Endothelial cell of umbilical vein (primary cell): ENCODE measurements around the gene UBD. TPM values are rescaled to one million over a fixed set of nuclear protein-coding genes. Genes with fewer than 3 reads are reported as not detected.

Experiments used
- BruUV-seq: library from RNA; stranded (reverse); fragments of 400-500 nt; replicated peaks from 2 replicates; lab custom pipeline; 2021; lab: Mats Ljungman, UMichigan
- CTCF ChIA-PET: fragments of 300-600, 350-600 bp; sonication (Branson Sonifier 250); formaldehyde crosslinking; loops from one replicate; lab custom pipeline; 2021; ENCODE audit warnings: antibody characterized with exemption, inconsistent platforms; lab: Charles Lee
- POLR2A ChIA-PET: fragments of 300-600, 350-600 bp; sonication (Branson Sonifier 250); formaldehyde crosslinking; loops from one replicate; lab custom pipeline; 2021; ENCODE audit warnings: antibody characterized with exemption, inconsistent platforms; lab: Charles Lee
- DNase-seq: peaks from one replicate; pipeline ENCODE4 v3.0.0-alpha.2; 2011; ENCODE audit warnings: low read depth, low spot score
- FAIRE-seq: peaks from 2 replicates; lab custom pipeline; 2011; peaks lifted over from hg19 to GRCh38; lab: Jason Lieb, UNC
- H2AFZ ChIP-seq: 2 replicates; pipeline ENCODE4 v1.6.0; 2012; ENCODE audit warnings: low read depth, low read length, control low read depth, inconsistent platforms
- H3K27ac ChIP-seq: 2 replicates; pipeline ENCODE4 v1.5.1; 2011; ENCODE audit warnings: low read depth, mild to moderate bottlenecking, control low read depth, low read length, moderate library complexity; ENCODE audit not compliant: insufficient read depth
- H3K27me3 ChIP-seq, 2 experiments: 2 replicates each; pipeline versions ENCODE4 v1.6.0 to v1.6.1; 2011; ENCODE audit warnings: low read length in 2 of 2, mixed read lengths in 1 of 2; ENCODE audit not compliant: control insufficient read depth in 2 of 2, insufficient read depth in 2 of 2
- H3K36me3 ChIP-seq, 2 experiments: 2 replicates in 1 of 2; 3 replicates in 1 of 2; pipeline ENCODE4 v1.5.1; 2011; ENCODE audit warnings: low read length in 2 of 2, mild to moderate bottlenecking in 1 of 2, moderate library complexity in 1 of 2; ENCODE audit not compliant: control insufficient read depth in 2 of 2, insufficient read depth in 2 of 2; ENCODE audit errors: extremely low read depth in 1 of 2
- H3K4me1 ChIP-seq: 3 replicates; pipeline ENCODE4 v1.5.1; 2011; ENCODE audit warnings: mild to moderate bottlenecking, low read length; ENCODE audit not compliant: control insufficient read depth, insufficient read depth; ENCODE audit errors: extremely low read depth
- H3K4me2 ChIP-seq: 2 replicates; pipeline ENCODE4 v1.6.1; 2011; ENCODE audit warnings: low read length, control low read depth, mixed read lengths; ENCODE audit not compliant: insufficient read depth
- H3K4me3 ChIP-seq, 3 experiments: fragments of 200-600 bp in 1 of 3; sonication (generic), shearing (Covaris generic) in 1 of 3; replicated peaks in 1 of 3; 2 replicates each; pipeline ENCODE4 v1.5.1; 2011 to 2016; ENCODE audit warnings: control low read depth in 3 of 3, low read length in 3 of 3, mild to moderate bottlenecking in 2 of 3, inconsistent platforms in 1 of 3, low read depth in 1 of 3, moderate library complexity in 1 of 3; ENCODE audit not compliant: insufficient read depth in 1 of 3
- H3K79me2 ChIP-seq: 2 replicates; pipeline ENCODE4 v1.6.0; 2012; ENCODE audit warnings: low read length, inconsistent platforms; ENCODE audit not compliant: control insufficient read depth, insufficient read depth
- H3K9ac ChIP-seq: replicated peaks from 2 replicates; pipeline ENCODE3; 2011; ENCODE audit warnings: low read length, control low read depth; ENCODE audit not compliant: insufficient read depth; ENCODE audit errors: extremely low read depth
- H3K9me1 ChIP-seq: replicated peaks from 3 replicates; pipeline ENCODE4 v1.6.0; 2011; ENCODE audit warnings: mild to moderate bottlenecking, low read length; ENCODE audit not compliant: control insufficient read depth, insufficient read depth; ENCODE audit errors: extremely low read depth
- H3K9me3 ChIP-seq: replicated peaks from 2 replicates; pipeline ENCODE4 v1.5.1; 2012; ENCODE audit warnings: low read length, inconsistent platforms; ENCODE audit not compliant: control insufficient read depth, insufficient read depth
- H4K20me1 ChIP-seq: replicated peaks from 2 replicates; pipeline ENCODE3; 2011; ENCODE audit warnings: mild to moderate bottlenecking, low read length; ENCODE audit not compliant: control insufficient read depth, insufficient read depth; ENCODE audit errors: extremely low read depth
- EZH2 ChIP-seq: IDR thresholded peaks from 2 replicates; pipeline ENCODE4 v1.6.1; 2012; ENCODE audit warnings: borderline replicate concordance, low read depth, mild to moderate bottlenecking, moderate library complexity, low read length, inconsistent platforms; ENCODE audit not compliant: severe bottlenecking
- GATA2 ChIP-seq: IDR thresholded peaks from 2 replicates; pipeline ENCODE4 v1.7.0; 2011; ENCODE audit warnings: low read depth, mild to moderate bottlenecking, moderate library complexity, mixed read lengths, low read length; ENCODE audit not compliant: insufficient read length, insufficient read depth
- JUN ChIP-seq: IDR thresholded peaks from 2 replicates; pipeline ENCODE4 v1.6.1; 2011; ENCODE audit warnings: borderline replicate concordance, low read depth; ENCODE audit not compliant: insufficient read length, insufficient read depth
- MYC ChIP-seq: IDR thresholded peaks from one replicate; pipeline ENCODE4 v1.6.1; 2011; ENCODE audit warnings: mild to moderate bottlenecking, low read depth, low read length
- POLR2A ChIP-seq: IDR thresholded peaks from 2 replicates; pipeline ENCODE4 v1.6.1; 2012; ENCODE audit warnings: low read depth, mild to moderate bottlenecking, control low read depth, low read length
- POLR2AphosphoS5 ChIP-seq: IDR thresholded peaks from 2 replicates; pipeline ENCODE4 v1.6.1; 2012; ENCODE audit warnings: low read depth, mild to moderate bottlenecking, control low read depth, low read length, moderate library complexity; ENCODE audit not compliant: insufficient read depth
- dilution Hi-C: fragments of 300-500 bp; cut with MboI; formaldehyde crosslinking; loops from one replicate; pipeline ENCODE4 v1.15.0; 2019; ENCODE audit warnings: low sequenced_read_pairs; ENCODE audit not compliant: extremely low pct_ligation_motif_present
- intact Hi-C: fragments of 100-400 bp; cut with micrococcal nuclease; formaldehyde crosslinking; loops from one replicate; pipeline ENCODE4 v1.10.0; 2022
- polyA plus RNA-seq, 4 experiments: library from polyadenylated mRNA; depleted of rRNA in 3 of 4; stranded (reverse) in 3 of 4; unstranded in 1 of 4; fragments of >200 nt; gene quantifications; 2 replicates each; pipeline versions ENCODE4 v1.2.1 to v1.2.3, GENCODE V29; 2011 to 2012; ENCODE audit warnings: missing spikeins in 1 of 4
- total RNA-seq: library from RNA; stranded (reverse); gene quantifications from 2 replicates; pipeline ENCODE4 v1.2.3, GENCODE V29; 2021
- TF ChIP-seq, protein P1 (sequence below): IDR thresholded peaks from 2 replicates; pipeline ENCODE4 v1.6.1; 2011; ENCODE audit not compliant: insufficient read depth, insufficient read length
- TF ChIP-seq, protein P2 (sequence below), 2 donors: IDR thresholded peaks; 1 replicate in 1 of 2; 2 replicates in 1 of 2; pipeline ENCODE4 v1.5.1; 2011; ENCODE audit warnings: low read length in 2 of 2, mild to moderate bottlenecking in 2 of 2, moderate library complexity in 2 of 2, control low read depth in 1 of 2, inconsistent platforms in 1 of 2, low read depth in 1 of 2; ENCODE audit not compliant: insufficient read depth in 1 of 2; ENCODE audit errors: extremely low read depth in 1 of 2

UBD gene
- total and polyA plus RNA-seq, 2 donors (not counting 3 experiments of a cell fraction or from before 2014, with no cell fraction given), result 0.10 to 0.31 TPM

DNA sequence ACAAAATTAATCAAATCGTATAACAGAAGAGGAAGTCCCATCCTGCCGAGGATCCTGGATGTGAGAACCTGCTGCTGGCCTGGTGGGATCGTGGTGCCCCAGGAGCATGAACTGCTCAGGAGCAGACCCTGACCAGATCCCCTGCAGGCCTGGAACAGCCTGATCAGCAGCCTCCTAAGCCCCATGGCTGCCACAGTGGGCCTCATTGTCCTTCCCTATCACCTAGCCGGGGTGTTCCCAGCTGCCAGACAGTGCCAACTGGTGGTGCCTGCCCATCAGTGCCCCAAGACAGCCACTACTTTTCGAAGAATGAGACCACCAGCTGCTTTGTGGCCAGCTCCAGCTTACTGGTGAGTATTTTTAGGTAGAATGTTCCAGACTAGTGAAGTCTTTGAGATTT is 52.2 kb downstream of the UBD start:
- intact Hi-C loops, result no loop called here
- Histone ChIP-seq H3K27ac (no peak overlapping the region), H3K36me3 (no peaks in the 10 kb centered on the region), H3K4me3 (no peak overlapping the region), H3K79me2 (no peaks in the 10 kb centered on the region), H4K20me1 (no peaks in the 10 kb centered on the region), H3K4me1 (no peaks in the 10 kb centered on the region), H3K9me1 (no peaks in the 10 kb centered on the region), H3K4me2 (no peak overlapping the region), H3K27me3 (no peaks in the 10 kb centered on the region), H2AFZ (no peak overlapping the region), H3K9ac (no peak overlapping the region), H3K9me3 (no peaks in the 10 kb centered on the region)
- TF ChIP-seq, protein P1, sequence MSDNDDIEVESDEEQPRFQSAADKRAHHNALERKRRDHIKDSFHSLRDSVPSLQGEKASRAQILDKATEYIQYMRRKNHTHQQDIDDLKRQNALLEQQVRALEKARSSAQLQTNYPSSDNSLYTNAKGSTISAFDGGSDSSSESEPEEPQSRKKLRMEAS, result no peak
- TF ChIP-seq JUN (no peak), POLR2A (no peak), EZH2 (no peak), GATA2 (no peak), POLR2AphosphoS5 (no peak), MYC (no peak)
- TF ChIP-seq, protein P2, sequence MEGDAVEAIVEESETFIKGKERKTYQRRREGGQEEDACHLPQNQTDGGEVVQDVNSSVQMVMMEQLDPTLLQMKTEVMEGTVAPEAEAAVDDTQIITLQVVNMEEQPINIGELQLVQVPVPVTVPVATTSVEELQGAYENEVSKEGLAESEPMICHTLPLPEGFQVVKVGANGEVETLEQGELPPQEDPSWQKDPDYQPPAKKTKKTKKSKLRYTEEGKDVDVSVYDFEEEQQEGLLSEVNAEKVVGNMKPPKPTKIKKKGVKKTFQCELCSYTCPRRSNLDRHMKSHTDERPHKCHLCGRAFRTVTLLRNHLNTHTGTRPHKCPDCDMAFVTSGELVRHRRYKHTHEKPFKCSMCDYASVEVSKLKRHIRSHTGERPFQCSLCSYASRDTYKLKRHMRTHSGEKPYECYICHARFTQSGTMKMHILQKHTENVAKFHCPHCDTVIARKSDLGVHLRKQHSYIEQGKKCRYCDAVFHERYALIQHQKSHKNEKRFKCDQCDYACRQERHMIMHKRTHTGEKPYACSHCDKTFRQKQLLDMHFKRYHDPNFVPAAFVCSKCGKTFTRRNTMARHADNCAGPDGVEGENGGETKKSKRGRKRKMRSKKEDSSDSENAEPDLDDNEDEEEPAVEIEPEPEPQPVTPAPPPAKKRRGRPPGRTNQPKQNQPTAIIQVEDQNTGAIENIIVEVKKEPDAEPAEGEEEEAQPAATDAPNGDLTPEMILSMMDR (IDR thresholded peaks at IDR 0.05; ENCODE audit: extremely low read depth in 1 of 2, insufficient read depth in 1 of 2, low read depth in 1 of 2, low read length in 2 of 2), result no peak
- no TSS peak for BruUV-seq
- CTCF ChIA-PET, result no interaction called here
- dilution Hi-C loops, result no loop called here
- POLR2A ChIA-PET, result no interaction called here
- DNase-seq (no peak), FAIRE-seq (no peak)
